Prostate gland (tissue), 2 donors: ENCODE data around the gene KRT72.

Experiments used
- CTCF ChIP-seq, 4 experiments: fragments of 200-600 bp in 2 of 4; fragments of 450-650 bp in 2 of 4; sonication (generic) in 2 of 4; IDR thresholded peaks; 1 replicate in 3 of 4; 2 replicates in 1 of 4; pipeline ENCODE4 v1.5.1; 2016 to 2019; ENCODE audit warnings: antibody characterized with exemption in 4 of 4, mild to moderate bottlenecking in 2 of 4, moderate library complexity in 2 of 4
- POLR2A ChIP-seq: fragments of 450-650 bp; IDR thresholded peaks from one replicate; pipeline ENCODE4 v1.6.1; 2016; ENCODE audit warnings: antibody characterized with exemption, mild to moderate bottlenecking
- POLR2AphosphoS5 ChIP-seq: sonication (generic); formaldehyde crosslinking; IDR thresholded peaks from one replicate; pipeline ENCODE4 v1.6.1; 2017; ENCODE audit warnings: antibody characterized with exemption

GRCh38 chr12:52600941-52601481 is at the start of gene KRT72:
- TF ChIP-seq POLR2A (no peak), CTCF (IDR thresholded peaks at IDR 0.05) (no peak), POLR2AphosphoS5 (no peak)
